ENCODE data around the gene HYAL3.

- TF ChIP-seq, protein P1, sequence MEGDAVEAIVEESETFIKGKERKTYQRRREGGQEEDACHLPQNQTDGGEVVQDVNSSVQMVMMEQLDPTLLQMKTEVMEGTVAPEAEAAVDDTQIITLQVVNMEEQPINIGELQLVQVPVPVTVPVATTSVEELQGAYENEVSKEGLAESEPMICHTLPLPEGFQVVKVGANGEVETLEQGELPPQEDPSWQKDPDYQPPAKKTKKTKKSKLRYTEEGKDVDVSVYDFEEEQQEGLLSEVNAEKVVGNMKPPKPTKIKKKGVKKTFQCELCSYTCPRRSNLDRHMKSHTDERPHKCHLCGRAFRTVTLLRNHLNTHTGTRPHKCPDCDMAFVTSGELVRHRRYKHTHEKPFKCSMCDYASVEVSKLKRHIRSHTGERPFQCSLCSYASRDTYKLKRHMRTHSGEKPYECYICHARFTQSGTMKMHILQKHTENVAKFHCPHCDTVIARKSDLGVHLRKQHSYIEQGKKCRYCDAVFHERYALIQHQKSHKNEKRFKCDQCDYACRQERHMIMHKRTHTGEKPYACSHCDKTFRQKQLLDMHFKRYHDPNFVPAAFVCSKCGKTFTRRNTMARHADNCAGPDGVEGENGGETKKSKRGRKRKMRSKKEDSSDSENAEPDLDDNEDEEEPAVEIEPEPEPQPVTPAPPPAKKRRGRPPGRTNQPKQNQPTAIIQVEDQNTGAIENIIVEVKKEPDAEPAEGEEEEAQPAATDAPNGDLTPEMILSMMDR (IDR thresholded peaks at IDR 0.05; ENCODE audit: borderline replicate concordance, extremely low read depth, low read length, poor library complexity, severe bottlenecking), result no peak
- TF ChIP-seq EZH2 (IDR thresholded peaks at IDR 0.05; ENCODE audit: borderline replicate concordance, low read depth, low read length, severe bottlenecking), result no peak
Observed at GRCh38 chr3:50288387-50289007, 10.7 kb downstream of the HYAL3 start.

Measured in DND-41 (cell line).